Activated naive CD4-positive, alpha-beta T cell treated with anti-CD3 and anti-CD28 coated beads, Interleukin-2, amount 50 U/mL, for 16 hours (primary cell): ENCODE measurements around the gene PPP1R37.
"Not testable (repeated sequence)": the region's sequence is repeated elsewhere in the genome, so short reads cannot be mapped to it uniquely, and the experiment has no call there.

Experiments
- DNase-seq: peaks from one replicate; pipeline ENCODE4 v3.0.0-alpha.2; 2020

The PPP1R37 gene

DNA sequence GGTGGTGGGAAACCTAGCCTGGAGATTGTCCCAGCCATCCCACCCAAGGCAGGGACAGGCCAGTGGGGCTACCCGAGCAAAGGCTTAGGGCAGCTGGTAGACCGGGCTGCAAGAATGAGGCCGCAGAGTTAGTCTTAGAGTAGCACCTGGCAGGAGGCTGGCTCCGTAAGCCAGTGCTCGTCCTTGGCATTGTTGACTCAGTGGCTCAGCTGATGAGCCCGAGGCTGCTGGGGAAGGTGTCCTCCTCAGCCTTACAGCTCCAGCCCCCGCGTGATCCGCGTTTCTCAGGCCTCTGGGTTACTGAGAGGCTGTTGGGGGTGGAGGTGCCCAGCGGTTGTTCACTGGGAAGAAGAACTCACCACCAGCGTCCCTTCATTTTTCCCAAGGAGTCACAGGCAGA, 24.7 kb downstream of the PPP1R37 start:
- no peak for DNase-seq

DNA sequence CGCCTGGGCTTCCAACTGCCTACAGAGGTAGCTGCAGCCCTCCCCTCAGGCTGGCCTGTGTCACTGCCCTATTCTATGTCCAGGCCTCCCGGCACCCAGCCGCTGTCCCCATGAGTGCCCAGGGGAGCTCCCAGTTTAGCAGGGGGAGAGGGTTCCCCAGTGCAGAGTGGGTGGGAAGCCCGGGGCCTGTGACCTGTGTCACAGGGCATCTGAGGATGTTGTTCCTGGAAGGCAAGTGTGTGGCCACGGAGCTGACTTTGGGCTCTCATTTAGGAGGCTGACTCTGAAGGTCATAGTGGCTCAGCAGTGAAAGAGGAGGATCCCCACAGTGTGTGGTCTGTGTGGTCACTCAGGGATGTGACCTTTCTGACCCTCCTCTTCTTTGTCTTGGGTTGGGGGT, 25.1 kb downstream of the PPP1R37 start:
- no peak for DNase-seq

DNA sequence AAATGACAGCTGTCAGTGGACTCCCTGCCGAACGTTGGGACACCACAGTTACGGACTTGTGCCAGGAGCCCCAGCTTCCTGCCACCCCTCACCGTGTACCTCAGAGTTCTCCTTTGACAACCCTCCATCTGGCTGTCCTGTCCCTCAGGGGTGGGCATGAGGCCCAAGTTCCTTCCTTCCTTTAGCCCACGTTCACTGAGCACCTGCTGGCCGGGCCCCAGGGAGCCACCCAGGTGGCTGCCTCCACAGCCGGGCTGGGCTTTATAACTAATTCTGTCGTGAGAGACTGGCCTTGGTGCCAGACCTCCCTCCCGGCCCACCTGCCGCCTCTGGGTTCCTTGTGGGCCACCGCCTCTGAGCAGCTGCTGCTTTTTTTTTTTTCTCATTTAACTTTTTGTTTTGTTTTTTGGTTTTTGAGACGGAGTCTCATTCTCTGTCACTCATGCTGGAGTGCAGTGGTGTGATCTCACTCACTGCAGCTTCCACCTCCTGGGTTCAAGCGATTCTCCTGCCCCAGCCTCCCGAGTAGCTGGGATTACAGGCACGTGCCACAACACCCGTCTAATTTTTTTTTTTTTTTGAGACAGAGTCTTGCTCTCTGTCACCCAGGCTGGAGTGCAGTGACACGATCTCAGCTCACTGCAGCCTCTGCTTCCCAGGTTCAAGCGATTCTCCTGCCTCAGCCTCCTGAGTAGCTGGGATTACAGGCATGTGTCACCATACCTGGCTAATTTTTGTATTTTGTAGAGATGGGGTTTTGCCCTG, 25.8 kb downstream of the PPP1R37 start:
- DNase-seq = not testable (repeated sequence)

DNA sequence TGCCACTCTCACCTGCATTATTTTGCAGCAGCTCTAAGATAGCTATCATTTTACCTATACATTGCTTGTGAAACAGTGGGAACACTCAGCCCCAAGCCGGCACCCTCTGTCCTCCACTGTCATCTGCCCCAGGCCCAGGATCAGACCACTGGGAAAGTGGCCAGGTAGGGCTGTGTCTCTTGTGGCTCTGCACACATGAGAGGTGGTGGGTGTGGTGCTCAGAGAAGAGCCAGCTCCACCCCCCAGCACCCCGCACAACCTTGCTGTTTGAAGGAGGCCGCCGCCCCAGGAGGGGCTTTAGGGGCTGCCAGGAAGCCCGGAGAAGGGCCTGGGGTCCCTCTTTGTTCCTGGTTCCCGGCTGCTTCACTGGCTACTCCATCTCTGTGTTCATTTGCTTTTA, 26.6 kb downstream of the PPP1R37 start:
- DNase-seq = no peak

DNA sequence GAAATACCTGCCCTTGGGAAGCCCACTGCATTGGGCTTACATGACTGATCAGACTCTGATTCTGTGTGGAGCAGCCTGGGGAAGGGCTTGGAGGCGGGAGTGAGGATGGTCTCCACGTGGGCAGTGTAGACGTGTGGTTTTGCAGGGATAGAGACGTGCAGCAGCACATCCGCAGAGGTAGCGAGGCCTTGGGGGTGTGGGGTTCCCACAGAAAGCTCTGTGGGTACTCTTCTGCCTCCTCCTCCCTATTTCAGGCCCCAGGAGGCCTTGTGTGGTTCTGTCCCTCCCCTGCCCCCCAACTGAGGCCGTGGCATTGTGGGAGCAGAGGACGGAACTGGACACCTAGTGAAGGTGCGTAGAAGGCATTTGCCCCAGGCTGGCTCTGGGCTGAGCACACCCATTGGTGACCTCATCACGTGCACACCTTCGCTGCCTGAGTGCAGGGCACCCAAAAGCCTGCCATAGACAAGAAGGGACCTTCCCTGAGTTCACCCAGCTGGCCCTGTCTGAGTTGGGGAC, 28.9 kb downstream of the PPP1R37 start:
- DNase-seq = no peak

DNA sequence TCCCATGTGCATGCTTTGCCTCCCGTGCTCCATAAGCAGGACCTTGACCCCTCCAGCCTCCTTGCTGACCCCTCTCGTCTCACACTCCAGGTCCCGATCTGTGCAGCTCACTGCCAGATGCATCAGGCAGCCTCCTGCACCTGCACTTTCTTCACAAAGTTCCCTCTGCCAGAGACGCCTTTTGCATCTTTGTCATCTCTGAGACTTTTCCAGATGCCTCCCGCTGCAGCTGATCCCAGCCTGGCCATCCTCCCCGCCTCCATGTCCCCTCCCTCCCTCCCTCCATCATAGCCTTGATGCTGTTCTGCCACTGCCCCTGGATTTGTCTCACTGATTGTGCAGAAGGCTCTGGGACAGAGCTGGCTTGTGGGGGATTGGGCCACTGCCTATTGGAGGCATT, 29.9 kb downstream of the PPP1R37 start:
- DNase-seq = no peak

DNA sequence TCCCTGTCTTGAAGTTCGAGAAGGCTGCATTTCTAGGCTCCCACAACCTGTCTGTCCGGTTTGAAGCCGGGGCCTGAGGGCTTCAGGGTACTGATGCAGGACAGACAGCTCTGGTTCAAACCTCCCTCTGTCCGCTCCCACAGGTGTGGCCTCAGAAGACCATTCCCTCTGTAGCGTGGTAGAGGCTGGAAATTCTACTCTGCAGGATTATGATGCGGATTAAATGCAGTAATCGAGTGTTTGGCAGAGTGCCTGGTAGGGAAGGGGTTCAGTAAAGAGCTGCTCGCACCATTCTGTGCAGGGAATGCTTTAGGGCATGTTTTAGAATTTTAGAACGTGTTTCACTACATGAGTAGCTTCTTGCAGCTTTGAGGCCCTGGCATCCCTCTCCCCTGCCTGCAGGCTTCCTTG, 30.5 kb downstream of the PPP1R37 start:
- DNase-seq = no peak

DNA sequence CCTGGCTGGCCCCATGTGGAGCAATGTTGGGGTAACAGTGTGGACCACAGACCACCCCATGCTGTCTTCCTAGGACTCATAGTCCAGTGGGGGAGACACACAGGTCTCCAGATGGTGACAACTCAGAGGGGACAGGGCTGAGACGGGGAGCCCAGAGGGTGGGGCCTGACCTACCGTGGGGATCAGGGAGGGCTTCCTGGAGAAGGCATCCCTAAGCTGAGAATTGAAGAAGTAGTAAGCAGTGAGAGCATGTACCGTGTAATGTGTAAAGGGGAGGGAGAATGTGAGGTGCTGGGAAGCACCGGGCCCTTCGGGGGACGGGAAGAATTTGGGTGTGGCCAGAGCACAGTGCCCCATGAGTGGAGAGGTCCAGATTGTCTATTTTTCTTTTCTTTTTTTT, 31.0 kb downstream of the PPP1R37 start:
- no peak for DNase-seq

DNA sequence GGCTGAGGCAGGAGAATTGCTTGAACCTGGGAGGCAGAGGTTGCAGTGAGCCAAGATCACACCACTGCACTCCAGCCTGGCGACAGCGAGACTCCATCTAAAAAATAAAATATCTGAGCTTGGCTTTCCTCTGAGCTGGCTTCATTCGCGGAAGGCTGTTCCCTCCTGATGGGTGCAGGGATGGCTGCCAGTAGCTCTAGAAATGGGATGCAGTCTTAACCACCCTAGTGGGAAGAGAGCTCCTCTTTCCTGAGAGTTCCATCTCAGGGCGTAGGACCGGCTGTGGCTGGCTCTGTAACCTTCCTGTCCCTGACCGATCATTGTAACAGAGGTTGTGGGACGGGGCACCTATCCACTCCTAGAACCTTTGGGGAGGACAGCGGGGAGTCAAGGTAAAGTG, 32.4 kb downstream of the PPP1R37 start:
- DNase-seq = no peak

DNA sequence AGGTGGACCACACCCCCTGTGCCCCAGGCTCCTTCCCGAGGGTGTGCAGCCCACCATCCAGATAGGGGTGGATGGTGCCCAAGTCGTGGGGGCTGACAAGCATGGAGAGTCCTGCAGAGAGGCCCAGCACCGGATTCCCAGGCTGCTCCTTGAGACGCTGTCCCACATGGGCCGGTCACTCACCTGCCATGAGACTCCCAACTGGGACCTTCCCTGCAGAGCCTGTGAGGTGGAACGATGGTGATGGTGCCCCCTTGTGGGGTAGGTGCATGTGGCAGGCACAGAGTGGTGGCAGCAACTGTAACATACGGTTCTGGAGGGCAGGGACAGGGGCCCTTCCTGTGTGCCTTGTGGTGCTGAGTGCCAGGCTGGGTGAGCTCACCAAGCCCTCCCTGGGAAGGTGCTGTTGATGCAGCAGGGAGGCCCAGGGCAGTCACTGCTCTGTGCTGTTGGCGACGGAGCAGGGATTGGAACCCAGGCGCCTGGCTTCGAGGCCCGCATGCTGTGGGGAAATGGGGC, 33.1 kb downstream of the PPP1R37 start:
- DNase-seq = peak; percentile 67

DNA sequence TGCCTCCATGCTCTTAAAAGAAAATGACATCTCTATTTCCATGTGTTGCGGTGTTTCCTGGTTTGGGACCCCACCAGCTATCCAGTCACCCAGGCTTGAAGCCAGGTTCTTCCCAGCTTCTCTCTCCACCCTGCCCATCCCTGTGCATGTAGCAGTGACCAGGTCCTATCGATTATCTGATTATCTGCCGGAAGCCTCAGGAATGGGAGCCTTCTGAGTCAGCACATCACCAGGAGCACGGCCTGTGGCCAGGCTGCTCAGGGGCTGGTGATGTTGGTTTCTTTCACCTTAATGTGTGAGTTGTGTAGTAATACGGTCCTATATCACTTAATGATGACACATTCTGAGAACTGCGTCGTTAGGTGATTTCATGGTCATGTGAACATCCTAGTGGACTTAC, 33.7 kb downstream of the PPP1R37 start:
- DNase-seq = no peak

DNA sequence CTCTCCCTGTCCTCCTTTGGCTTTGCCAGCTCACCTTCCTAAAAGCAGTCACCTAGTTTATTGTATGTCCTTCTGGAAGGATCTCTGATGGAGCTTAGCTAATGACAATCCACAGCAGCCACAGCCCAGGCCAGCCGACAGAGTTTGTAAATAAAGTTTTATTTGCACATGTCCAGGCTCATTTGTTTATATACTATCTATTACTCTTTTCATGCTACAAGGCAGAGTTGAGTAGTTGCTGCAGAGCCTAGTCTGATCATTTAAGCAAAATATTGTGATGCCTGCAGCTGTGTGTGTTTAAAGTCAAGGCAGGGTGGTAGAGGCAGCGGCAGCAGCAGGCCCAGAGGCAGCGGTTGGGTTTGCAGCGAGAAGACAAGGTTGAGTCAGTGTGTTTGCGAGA, 35.2 kb downstream of the PPP1R37 start:
- no peak for DNase-seq

DNA sequence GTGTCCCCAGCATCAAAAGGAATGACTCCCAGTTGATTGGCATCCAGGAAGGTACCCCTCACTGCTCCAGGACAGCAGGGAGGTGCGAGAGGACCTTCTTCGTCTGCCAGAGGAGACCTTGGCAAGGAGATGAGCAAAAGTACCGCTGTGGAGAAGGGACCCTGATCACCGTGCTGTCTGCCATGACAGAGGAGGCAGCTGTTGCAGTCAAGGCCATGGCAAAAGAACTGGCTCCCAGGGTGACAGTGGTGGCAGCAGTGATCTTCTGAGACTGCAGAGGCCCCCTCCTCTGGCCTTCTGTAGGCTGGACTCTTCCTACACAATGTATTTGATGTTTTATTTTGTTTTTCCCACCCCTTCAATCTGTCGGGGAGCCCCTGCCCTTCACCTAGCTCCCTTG, 35.8 kb downstream of the PPP1R37 start:
- no peak for DNase-seq

DNA sequence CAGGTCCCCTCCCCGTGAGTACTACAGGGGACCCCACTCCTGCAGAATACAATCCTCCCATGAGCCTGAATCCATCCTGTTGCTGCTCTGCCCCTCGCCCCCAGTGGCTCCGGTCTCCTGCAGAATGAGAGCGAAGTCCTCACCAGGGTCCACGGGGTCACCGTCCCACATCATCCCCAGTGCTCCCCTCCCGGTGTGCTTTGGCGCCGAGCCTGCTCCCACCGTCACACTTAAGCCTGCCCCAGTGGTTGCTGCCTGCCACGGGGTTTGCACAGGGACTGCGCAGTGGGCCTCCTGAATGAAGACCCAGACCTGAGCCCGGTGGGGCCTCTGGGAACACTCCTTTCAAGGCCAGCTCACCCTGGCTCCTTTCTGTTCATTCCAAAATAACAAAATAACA, 37.3 kb downstream of the PPP1R37 start:
- no peak for DNase-seq

DNA sequence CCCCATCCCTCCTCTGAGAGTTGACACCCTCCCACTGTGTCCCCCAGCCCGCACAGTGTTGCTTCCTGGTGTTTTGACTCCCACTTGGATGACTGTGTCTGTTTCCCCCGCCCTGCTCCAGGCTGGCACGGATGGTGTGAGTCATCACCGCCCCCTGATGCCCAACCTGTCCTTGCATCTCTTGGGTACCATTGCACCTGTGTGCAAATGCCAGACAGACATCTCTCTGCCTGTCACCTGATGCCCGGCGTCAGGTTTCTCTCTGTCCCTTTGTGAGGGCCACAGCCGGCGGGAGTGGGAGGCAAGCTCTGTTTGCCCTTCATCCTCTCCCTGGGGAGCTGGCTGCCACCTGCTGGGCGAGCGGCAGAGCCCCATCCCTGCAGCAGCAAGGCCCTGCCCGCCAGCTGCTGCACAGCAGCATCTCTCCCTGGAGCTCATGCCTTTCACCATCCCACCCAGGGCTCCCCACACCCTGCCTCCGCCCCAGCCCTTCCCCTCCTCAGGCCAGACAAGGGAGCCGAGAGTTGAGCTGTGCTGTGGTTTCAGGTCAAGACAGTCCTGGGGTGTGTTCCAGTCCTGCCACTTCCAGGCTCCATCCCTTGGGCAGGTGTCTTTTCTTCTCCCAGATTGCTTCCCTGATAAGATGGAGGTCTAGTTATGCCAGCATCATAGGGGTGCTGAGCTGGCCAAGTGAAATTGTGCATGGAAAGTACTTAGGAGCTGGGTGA, 38.1 kb downstream of the PPP1R37 start:
- DNase-seq = no peak

DNA sequence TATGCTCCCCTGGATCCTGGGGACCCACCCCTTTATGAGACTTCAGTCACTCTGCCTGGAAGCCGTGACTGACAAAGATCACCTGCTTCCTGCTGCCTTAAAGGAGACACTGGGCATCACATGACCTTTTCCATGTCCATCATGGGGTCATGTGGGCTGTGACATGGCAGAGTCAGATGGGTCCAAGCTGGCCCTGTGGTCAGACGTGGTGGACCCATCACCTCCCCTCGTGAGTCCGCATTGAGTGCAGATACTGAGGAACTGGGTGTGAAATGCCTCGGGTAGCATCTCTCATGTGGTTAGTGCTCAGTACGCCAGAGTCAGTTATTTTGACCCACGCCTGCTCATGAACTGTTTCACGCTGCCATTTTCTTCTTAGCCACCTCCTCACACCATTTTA, 40.7 kb downstream of the PPP1R37 start:
- no peak for DNase-seq

DNA sequence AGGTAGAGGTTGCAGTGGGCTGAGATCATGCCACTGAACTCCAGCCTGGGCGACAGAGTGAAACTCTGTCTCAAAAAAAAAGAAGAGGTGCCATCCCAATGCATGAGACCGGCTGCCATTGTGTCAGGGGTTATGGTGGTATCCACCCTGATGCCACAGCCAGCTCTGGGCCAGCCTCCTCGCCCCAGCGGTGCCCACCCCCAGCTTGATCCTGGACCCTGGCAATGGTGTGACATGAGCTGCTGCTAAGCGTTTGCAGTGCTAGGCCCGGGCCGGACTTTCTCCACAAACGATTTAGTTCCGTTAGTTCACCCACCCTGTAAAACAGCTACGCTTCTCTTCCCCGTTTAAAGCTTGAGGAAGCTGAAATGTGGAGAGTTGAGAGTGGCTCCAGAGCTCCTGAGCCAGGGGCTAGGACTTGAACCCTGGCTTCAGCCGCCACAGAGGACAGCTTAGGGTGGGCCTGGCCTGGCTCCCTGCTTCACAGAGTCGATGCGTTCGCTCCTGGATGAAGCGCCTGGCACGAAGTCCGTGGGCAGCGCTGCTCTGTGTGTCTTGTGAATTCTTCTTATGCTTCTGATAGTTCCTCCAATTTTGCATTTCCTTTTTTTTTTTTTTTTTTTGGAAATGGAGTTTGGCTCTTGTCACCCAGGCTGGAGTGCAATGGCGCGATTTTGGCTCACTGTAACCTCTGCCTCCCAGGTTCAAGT, 42.4 kb downstream of the PPP1R37 start:
- no peak for DNase-seq

DNA sequence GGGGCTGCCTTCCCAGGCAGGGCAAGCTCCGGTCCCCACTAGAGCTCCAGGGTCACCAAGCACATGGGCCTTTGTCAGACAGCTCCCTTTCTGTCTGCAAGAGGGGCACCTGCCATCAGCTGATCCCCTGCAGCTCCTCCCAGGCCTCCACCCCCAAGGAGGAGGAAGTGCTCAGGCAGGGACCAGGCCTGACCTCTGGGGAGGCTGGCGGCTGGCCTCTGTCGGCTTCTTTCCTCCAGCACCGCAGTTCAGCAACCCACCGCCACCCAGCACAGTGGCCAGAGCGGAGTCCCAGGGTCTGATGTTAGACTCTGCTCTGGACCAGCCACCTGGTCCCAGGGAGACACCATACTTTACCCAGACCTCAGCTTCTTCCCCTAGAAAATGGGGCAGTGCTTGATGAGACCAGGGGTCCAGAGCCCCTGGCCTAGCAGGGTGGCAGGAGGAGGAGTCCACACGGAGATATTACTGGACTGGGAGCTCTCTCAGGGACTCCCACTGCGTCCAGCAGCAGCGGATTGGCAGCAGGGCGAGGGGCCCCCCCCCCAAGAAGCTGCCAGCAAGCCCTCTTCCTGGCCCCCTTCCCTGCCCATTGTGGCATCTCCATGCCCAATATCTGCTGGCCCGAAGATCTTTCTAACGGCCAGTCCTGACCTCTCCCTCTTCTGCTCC, 43.7 kb downstream of the PPP1R37 start:
- no peak for DNase-seq

DNA sequence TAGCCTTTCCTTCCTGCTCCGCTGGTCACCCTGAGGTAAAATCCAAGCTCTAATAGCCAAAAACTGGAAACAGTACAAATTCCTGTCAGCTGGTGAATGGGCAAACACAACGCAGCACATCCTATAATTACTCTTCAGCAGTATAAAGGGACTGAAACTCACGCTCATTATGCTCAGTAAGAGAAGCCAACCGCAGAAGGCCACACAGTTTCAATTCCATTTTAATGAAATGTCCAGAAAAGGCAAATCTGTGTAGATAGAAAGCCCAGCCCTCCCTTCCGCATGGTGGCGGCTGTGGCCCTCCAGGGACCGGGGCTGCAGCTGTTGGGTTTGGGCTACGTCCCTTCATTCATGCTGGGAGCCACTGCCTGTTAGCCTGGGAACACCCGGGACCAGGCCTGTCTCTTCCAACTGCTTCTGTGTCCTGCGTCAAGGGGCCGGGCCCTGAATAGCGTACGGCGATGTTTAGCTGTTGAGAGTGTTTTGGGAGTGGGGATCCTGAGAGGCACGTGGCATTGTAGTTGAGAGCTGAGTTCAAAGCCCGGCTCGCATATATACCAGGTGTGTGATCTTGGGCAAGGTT, 44.3 kb downstream of the PPP1R37 start:
- DNase-seq = no peak

DNA sequence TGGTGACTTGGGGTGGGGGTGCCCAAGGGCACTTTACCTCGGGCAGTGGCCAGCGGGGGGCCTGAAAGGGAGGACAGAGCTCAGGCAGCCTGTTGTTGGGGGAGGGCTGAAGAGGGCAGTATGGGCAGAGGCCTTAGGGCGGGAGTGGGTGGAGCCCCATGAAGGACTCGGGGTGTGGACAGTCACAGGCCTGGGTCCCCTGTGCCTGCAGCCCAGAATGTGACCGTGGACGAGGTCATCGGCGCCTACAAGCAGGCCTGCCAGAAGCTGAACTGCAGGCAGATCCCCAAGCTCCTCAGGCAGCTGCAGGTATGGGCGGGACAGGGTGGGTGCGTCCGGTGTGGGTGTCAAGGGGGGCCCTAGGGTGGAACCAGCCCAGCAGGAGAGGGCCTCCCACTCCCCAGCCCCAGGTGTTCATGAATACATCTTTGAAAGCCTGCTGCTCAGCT, 45.3 kb downstream of the PPP1R37 start:
- DNase-seq = no peak

DNA sequence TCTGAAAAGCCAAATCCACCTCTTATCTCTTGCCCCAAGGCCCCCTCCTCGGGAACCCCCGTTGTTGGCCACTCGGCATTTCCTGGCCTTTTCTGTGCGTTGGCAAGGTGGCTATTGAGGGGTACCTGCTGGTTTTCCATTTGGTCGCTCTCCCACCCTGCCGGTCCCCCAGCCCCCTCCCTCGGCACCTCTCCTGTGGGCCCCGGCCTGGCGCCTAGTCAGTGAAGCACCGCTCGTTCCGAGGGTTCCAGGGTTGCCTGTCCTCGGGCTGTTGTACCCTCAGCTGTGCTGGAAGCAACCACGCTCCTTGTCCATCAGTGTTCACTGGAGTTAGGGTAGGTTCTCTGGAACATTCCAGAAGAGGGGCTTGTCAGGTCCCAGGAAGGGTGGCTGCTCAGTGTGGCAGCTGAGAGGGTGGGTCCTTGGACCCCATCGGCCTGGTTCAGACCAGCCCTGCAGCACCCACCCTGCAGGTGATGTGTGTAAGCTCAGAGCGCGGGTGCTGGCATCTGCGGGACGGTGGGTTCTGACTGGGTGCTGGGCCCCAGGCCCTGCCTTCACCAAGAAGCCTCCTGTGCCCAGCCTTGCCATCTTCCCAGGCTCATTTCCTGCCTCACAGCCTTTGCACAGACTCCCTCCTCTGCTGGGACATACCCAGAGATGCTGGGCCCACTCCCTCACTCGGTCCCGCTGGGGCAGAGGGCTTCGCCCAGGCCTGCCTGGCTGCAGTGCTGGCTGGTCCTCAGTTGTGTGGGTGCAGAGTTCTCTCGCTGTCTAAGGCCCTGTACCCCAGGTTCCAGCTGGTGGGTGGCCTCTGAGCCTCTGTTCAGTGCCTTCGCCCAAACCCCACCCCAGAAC, 46.5 kb downstream of the PPP1R37 start:
- DNase-seq = no peak

DNA sequence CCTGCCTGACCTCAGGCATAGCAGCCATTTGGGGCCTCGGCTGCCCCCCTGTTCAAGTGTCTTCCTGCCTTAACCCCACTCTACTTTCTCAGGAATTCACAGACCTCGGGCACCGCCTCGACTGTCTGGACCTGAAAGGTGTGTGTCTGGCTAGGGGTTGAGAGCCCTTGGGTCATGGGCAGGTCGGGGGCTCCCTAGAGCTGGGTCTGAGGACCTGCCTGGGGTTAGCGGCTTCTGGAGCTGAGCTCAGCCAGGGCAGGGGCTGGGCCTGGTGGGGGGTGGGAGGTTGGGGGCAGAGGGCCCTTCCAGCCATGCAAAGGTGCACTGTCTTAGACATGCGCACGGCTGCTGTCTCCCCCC, 47.1 kb downstream of the PPP1R37 start:
- no peak for DNase-seq
